HG03457 (cell line): Measurements from ENCODE around the gene TUNAR.

Experiments used
- ATAC-seq: cut with Tn5 transposase; IDR thresholded peaks from one replicate; pipeline ENCODE4 v1.9.1; 2021; ENCODE audit warnings: moderate number of reproducible peaks; ENCODE audit not compliant: unreplicated experiment

TUNAR gene

GRCh38 chr14:95910628-95911027 lies 34.0 kb downstream of the TUNAR start:
- no peak for ATAC-seq

GRCh38 chr14:95911456-95911855 lies 34.8 kb downstream of the TUNAR start:
- ATAC-seq: no peak

- ATAC-seq: no peak
Observed at GRCh38 chr14:95915330-95915729, 38.7 kb downstream of the TUNAR start.

GRCh38 chr14:95918466-95918865 lies 41.8 kb downstream of the TUNAR start:
- no peak for ATAC-seq

- ATAC-seq: no peak
Observed at GRCh38 chr14:95920769-95921438, 44.3 kb downstream of the TUNAR start.

- ATAC-seq: no peak
Observed at GRCh38 chr14:95922080-95922479, 45.4 kb downstream of the TUNAR start.

GRCh38 chr14:95928751-95929150 lies 52.1 kb downstream of the TUNAR start:
- ATAC-seq: no peak

GRCh38 chr14:95931384-95931783 lies 54.8 kb downstream of the TUNAR start:
- no peak for ATAC-seq

GRCh38 chr14:95935228-95935822 lies 58.7 kb downstream of the TUNAR start:
- no peak for ATAC-seq

- no peak for ATAC-seq
Observed at GRCh38 chr14:95936041-95936440, 59.4 kb downstream of the TUNAR start.

GRCh38 chr14:95939335-95939734 lies 62.7 kb downstream of the TUNAR start:
- no peak for ATAC-seq

GRCh38 chr14:95941897-95942296 lies 65.3 kb downstream of the TUNAR start:
- no peak for ATAC-seq

GRCh38 chr14:95943699-95944098 lies 67.1 kb downstream of the TUNAR start:
- ATAC-seq: no peak

GRCh38 chr14:95944462-95944861 lies 67.8 kb downstream of the TUNAR start:
- no peak for ATAC-seq

- no peak for ATAC-seq
Observed at GRCh38 chr14:95946867-95947266, 70.2 kb downstream of the TUNAR start.

GRCh38 chr14:95948558-95948981 lies 71.9 kb downstream of the TUNAR start:
- no peak for ATAC-seq

- no peak for ATAC-seq
Observed at GRCh38 chr14:95951359-95951758, 74.7 kb downstream of the TUNAR start.

GRCh38 chr14:95953111-95953724 lies 76.6 kb downstream of the TUNAR start:
- ATAC-seq: no peak

- ATAC-seq: no peak
Observed at GRCh38 chr14:95956601-95957460, 80.2 kb downstream of the TUNAR start.

GRCh38 chr14:95958105-95958504 lies 81.5 kb downstream of the TUNAR start:
- no peak for ATAC-seq

- ATAC-seq: no peak
Observed at GRCh38 chr14:95959317-95959716, 82.7 kb downstream of the TUNAR start.
